GM21390 (cell line): ENCODE data around the gene RANGAP1.
"Not testable (repeated sequence)": the region's sequence is repeated elsewhere in the genome, so short reads cannot be mapped to it uniquely, and the experiment has no call there.

ENCODE experiments used
- ATAC-seq: cut with Tn5 transposase; IDR thresholded peaks from one replicate; pipeline ENCODE4 v1.9.1; 2021; ENCODE audit not compliant: unreplicated experiment

Gene RANGAP1

DNA sequence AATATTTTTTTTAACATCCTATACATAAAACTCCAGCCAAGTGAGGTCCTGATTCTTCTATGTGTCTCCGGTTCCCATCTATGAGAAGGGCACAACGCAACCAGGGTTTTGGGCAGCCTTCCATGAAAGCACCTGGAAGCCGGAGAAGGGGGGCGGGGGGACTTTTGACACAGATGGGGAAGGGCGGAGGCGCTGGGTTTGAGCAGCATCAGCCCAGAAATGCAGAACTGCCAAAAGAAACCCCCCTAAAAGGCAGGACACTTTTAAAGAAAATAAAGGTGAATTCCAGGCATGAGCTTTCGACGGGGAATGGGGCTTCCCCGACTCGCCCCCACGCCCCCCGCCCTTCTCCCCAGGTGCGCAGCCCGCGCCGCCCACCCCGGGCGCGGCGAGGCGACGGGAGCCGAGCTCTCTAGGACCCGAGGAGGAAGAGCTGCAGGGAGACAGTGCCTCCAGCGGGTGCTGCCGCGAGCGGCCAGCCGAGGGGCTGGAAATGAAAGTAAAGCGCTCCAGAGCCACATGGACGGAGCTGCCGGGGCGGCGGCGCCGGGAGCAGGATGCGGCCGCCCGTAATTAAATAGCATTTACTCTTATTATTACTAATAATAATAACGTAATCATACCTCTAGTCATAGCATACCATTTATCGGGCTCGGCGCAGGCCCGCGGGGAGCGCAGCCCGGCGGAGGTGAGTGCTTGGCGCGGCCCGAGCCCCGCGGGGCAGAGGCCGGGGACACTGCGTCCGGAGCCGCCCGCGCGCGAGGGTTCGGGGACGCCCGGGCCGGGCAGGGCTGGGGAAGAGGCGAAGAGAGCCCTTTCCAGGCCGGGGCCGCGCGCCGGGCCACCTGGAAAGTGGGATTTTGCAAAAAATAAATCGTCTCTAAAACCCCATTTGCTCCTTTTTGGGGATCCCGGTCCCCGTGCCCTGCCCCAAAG is 15.4 kb upstream of the RANGAP1 start, which contains the start of gene ZC3H7B:
ZC3H7B (plus strand) TSS at position 441 of the 936 bp plus-strand sequence. CDS start 19,136 bp downstream, outside the sequence.
- ATAC-seq: peak; percentile 86

DNA sequence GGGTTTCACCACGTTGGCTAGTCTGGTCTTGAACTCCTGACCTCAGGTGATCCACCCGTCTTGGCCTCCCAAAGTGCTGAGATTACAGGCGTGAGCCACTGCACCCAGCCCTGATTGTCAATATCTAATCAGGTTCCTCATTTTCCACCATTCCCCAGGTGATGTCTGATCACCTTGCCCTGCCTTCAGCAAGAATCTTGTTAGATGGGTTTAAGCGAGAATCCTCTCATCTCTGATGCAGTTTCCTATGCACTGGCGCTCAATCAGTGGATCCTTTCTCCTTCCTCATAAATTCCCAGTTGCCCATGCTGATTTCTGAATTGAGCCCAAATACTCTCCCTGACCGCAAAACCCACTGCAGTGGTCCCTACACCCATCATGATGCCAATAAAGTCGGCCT is 14.7 kb upstream of the RANGAP1 start:
- ATAC-seq: no peak

- no peak for ATAC-seq
These were observed 11.1 kb upstream of the RANGAP1 start for GRCh38 chr22:41296826-41297667.

- not testable (repeated sequence) for ATAC-seq
These were observed 8.8 kb upstream of the RANGAP1 start for GRCh38 chr22:41294816-41295215.

GRCh38 chr22:41290262-41291221 is 4.6 kb upstream of the RANGAP1 start:
- ATAC-seq: no peak

DNA sequence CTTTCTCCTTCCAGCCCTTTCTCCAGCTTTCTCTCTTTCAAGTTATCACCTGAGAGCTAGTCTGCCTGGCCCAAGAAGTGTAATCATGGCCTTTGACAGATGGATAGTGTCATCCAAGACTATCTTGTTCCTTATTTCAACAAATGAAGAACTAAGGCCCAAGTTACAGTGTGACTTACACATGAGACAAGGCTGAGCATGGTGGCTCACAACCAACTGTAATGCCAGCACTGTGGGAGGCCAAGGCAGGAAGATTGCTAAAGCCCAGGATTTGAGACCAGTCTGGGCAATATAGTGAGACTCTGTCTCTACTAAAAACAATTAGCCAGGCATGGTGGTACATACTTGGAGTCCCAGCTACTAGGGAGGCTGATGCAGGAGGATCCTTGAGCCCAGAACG is 3.7 kb upstream of the RANGAP1 start:
- ATAC-seq: no peak

DNA sequence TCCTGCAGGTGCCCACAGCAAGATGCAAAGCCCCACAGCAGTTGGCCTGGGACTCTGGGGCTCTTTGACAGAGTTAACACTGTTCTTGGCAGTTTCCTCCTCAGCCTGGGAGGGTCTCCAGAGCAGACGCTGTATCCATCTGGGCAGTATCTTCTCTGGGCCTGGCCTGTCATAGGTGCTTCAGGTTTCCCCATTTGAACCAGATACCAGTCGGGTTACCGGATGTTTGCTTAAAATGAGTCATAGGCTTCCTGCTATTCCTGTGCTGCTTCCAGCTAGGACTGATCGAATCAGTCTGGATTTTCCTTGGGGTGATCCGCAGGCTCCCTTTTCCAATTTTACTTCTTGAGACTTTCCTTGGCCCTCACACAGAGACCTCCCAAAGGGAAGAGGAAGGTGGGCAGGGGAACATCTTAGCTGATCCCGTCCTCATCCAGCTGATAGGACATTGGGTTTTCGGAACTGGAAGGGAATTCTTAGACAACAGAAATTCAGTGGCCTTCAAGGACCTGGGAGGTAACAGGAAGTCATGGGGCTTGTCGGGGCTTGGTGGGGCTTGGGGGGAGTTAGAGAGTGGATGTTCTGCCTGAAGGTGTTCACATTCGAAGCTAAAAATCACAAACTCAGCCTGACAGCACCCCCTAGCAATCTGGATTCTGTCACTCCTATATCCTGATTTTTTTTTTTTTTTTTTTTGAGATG is 2.4 kb upstream of the RANGAP1 start:
- ATAC-seq: no peak

GRCh38 chr22:41286639-41287091 is 678 bp upstream of the RANGAP1 start:
- peak; percentile 8 for ATAC-seq

GRCh38 chr22:41285441-41285819 is 557 bp downstream of the RANGAP1 start:
- ATAC-seq: peak; percentile 18

DNA sequence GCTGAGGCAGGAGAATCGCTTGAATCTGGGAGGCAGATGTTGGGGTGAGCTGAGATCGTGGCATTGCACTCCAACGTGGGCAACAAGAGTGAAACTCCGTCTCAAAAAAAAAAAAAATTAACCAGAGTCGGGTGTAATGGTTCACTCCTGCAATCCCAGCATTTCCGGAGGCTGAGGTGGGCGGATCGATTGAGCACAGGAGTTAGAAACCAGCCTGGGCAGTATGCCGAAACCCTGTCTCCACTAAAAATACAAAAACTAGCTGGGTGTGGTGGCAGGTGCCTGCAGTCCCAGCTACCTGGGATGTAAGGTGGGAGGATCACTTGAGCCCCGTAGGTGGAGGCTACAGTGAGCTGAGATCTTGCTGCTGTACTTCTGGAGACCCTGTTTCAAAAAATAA is 1.5 kb downstream of the RANGAP1 start:
- ATAC-seq: no peak

- ATAC-seq: no peak
These were observed 5.1 kb downstream of the RANGAP1 start for GRCh38 chr22:41280854-41281253.

DNA sequence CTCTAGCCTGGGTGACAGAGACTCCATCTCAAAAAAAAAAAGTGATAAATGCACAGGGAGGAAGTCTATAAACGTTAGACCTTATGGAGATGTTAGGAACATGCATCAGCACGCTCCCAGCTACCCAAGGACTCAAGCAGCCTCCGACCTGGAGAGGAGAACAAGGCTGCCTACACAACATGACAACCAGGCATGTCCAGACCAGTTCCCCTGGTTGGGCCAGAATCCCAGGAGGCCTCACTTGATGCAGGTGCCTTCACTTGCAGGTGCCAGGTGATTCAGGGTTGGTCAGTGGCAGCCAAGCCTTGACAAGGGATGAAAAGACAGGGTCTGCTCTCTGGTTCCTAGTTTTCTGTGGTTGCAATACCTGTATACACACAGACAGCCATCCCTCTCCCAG is 5.9 kb downstream of the RANGAP1 start:
- ATAC-seq: no peak

GRCh38 chr22:41274856-41275255 is 11.1 kb downstream of the RANGAP1 start:
- ATAC-seq: no peak

- ATAC-seq: no peak
These were observed 12.9 kb downstream of the RANGAP1 start for GRCh38 chr22:41273128-41273527.

DNA sequence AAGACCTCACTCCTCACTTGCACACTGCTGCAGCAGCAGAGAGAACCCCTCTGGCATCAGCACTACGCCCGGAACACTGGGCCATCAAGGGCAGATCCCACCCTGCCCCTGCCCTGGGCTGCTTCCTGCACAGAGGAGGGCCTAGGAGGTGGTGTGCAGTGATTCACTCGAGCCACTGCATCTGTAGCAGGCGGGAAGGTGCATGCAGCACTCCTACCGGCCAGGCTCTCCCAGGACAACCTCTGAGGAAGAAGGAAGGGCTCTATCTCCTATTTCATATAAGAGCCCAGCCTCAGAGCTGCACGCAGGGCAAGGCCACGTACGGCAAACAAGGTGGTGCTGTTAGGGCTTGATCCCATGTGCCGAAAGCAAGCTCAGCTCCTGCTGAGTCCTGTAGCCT is 14.2 kb downstream of the RANGAP1 start:
- ATAC-seq: no peak

GRCh38 chr22:41267958-41268357 is 18.0 kb downstream of the RANGAP1 start:
- ATAC-seq: no peak

- no peak for ATAC-seq
These were observed 21.5 kb downstream of the RANGAP1 start for GRCh38 chr22:41264408-41264941.

- no peak for ATAC-seq
These were observed 22.3 kb downstream of the RANGAP1 start for GRCh38 chr22:41263704-41264103.

GRCh38 chr22:41262250-41262765 is 23.7 kb downstream of the RANGAP1 start:
- no peak for ATAC-seq
